ENCODE measurements around the gene PRM1. TPM values are rescaled to one million over a fixed set of nuclear protein-coding genes. Genes with fewer than 3 reads are reported as not detected.

Gene PRM1
- total RNA-seq, 1 donor from 2014 or later: not detected

DNA sequence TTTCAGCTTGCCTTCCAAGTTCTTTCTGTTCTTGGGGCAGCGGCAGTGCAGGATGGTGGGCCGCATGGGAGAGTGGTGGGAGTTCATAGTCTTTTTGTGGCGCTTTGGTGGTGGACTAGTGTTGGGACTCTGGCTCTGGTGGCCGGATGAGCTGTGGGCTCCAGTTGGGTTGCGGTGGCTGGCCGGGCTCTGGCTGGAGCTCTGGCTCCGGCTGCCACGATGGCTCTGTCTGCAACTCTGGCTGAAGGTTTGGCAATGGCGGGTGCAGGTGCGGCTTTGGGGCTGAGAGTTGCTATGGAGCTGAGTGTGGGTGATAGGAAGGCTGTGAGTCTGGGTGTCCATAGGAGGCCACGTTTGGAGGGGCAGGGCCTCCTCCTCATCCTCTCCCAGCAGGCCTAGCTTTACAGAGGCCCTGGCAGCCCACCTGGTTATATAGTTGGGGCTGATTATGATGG, 12.2 kb downstream of the PRM1 start, which contains the start of gene TNP2:
Gene TNP2 (minus strand): TSS at position 405 of the 455 bp plus-strand sequence. CDS start 63 bp downstream, at position 342.
- Mint-ChIP-seq H3K9me3 (ENCODE audit: unreplicated experiment) (no peaks in the 10 kb centered on the region), H3K4me1 (ENCODE audit: unreplicated experiment) (peaks cover 7% of the 10 kb centered on the region), H3K27me3 (ENCODE audit: unreplicated experiment) (peaks cover 5% of the 10 kb centered on the region), H3K4me3 (ENCODE audit: unreplicated experiment) (no peak within 1 kb of the TSS), H3K36me3 (ENCODE audit: unreplicated experiment) (no peaks in the 10 kb centered on the region), H3K27ac (ENCODE audit: unreplicated experiment) (no peak within 1 kb of the TSS)
- TF ChIP-seq, protein P1, sequence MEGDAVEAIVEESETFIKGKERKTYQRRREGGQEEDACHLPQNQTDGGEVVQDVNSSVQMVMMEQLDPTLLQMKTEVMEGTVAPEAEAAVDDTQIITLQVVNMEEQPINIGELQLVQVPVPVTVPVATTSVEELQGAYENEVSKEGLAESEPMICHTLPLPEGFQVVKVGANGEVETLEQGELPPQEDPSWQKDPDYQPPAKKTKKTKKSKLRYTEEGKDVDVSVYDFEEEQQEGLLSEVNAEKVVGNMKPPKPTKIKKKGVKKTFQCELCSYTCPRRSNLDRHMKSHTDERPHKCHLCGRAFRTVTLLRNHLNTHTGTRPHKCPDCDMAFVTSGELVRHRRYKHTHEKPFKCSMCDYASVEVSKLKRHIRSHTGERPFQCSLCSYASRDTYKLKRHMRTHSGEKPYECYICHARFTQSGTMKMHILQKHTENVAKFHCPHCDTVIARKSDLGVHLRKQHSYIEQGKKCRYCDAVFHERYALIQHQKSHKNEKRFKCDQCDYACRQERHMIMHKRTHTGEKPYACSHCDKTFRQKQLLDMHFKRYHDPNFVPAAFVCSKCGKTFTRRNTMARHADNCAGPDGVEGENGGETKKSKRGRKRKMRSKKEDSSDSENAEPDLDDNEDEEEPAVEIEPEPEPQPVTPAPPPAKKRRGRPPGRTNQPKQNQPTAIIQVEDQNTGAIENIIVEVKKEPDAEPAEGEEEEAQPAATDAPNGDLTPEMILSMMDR (IDR thresholded peaks at IDR 0.05): no peak
- DNase-seq (ENCODE audit: extremely low spot score, unreplicated experiment): no peak

DNA sequence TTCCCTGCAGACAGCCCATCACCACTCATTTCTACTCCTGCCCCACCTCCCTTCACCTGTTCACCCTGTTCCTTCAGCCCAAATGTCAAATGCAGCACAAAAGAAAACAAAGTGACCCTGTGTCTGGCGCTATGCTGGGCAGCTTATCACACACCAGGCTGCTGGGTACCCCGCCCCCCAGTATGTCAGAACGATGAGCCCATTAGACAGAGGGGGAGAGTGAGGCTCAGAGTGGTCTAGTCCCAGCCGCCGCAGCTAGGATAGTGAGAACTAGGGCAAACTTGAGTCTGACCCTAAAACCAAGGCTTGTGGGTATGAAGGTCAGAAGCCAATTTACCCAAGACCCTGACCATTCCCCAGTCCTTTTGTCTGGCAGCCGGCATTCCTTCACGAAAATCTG, 16.0 kb downstream of the PRM1 start:
- TF ChIP-seq, protein P1 (IDR thresholded peaks at IDR 0.05): no peak
- H3K27ac Mint-ChIP-seq (ENCODE audit: unreplicated experiment): no peak overlapping the region
- no peaks in the 10 kb centered on the region for H3K9me3 Mint-ChIP-seq (ENCODE audit: unreplicated experiment)
- H3K4me1 Mint-ChIP-seq (ENCODE audit: unreplicated experiment): no peaks in the 10 kb centered on the region
- H3K27me3 Mint-ChIP-seq (ENCODE audit: unreplicated experiment): peaks cover 10% of the 10 kb centered on the region
- no peaks in the 10 kb centered on the region for H3K36me3 Mint-ChIP-seq (ENCODE audit: unreplicated experiment)
- H3K4me3 Mint-ChIP-seq (ENCODE audit: unreplicated experiment): no peak overlapping the region
- no peak for DNase-seq (ENCODE audit: extremely low spot score, unreplicated experiment)

DNA sequence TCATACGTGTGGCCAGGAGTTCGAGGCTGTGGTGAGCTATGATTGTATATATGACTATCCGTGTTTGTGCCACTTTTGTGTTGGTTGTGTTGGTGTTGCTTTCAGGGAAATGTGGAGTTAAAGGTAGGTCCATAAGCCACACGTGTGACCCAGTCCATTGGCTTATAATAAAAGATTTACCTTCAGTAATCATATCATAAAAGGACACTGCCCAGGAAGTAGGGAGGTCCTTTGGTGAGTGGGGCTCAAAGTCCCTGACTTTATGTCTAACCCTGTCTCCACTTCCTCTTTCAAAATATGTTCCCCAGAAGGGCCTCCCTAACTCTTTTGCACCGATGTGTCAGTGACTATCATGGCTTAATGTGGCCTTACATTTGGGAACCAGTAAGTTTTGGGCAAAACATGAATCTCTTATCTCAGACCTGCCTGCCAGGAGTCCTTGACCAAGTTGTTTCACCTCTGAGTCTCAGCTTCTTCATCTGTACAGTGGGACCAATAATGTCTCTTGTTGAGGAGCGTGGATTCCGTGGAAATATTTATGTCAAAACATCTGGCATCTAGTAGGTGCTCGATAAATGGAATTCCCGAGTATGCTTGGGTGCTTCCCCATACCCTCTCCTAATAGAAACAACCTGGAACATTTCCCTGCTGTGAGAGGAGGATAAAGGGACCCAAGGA, 16.8 kb downstream of the PRM1 start:
- no peak for DNase-seq (ENCODE audit: extremely low spot score, unreplicated experiment)
- H3K27ac Mint-ChIP-seq (ENCODE audit: unreplicated experiment): no peak overlapping the region
- H3K9me3 Mint-ChIP-seq (ENCODE audit: unreplicated experiment): no peaks in the 10 kb centered on the region
- TF ChIP-seq, protein P1 (IDR thresholded peaks at IDR 0.05): no peak
- H3K4me1 Mint-ChIP-seq (ENCODE audit: unreplicated experiment): peaks cover 6% of the 10 kb centered on the region
- no peaks in the 10 kb centered on the region for H3K36me3 Mint-ChIP-seq (ENCODE audit: unreplicated experiment)
- H3K27me3 Mint-ChIP-seq (ENCODE audit: unreplicated experiment): peaks cover 10% of the 10 kb centered on the region
- no peak overlapping the region for H3K4me3 Mint-ChIP-seq (ENCODE audit: unreplicated experiment)

DNA sequence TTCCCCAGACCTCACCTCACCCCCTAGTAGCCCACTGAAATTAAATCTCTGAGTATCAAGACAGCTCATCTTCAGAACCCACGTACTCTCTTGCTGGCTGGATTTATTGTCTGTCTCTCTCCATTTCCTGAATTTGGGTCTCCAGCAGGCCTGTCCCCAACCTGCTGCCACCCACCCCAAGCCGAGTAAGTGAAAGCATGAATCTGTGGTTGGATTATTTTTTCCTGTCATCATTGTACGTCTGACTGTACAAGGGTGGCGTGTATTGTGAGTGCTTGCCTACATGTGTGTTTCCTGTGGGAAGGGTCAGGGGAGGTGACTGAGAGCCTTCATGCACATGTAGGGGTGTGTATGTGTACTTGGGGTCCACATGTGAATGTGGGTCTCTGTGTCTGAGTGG, 17.4 kb downstream of the PRM1 start:
- no peak overlapping the region for H3K4me3 Mint-ChIP-seq (ENCODE audit: unreplicated experiment)
- no peak overlapping the region for H3K27ac Mint-ChIP-seq (ENCODE audit: unreplicated experiment)
- H3K36me3 Mint-ChIP-seq (ENCODE audit: unreplicated experiment): no peaks in the 10 kb centered on the region
- H3K9me3 Mint-ChIP-seq (ENCODE audit: unreplicated experiment): no peaks in the 10 kb centered on the region
- H3K4me1 Mint-ChIP-seq (ENCODE audit: unreplicated experiment): peaks cover 12% of the 10 kb centered on the region
- DNase-seq (ENCODE audit: extremely low spot score, unreplicated experiment): no peak
- TF ChIP-seq, protein P1 (IDR thresholded peaks at IDR 0.05): no peak
- H3K27me3 Mint-ChIP-seq (ENCODE audit: unreplicated experiment): peaks cover 10% of the 10 kb centered on the region

DNA sequence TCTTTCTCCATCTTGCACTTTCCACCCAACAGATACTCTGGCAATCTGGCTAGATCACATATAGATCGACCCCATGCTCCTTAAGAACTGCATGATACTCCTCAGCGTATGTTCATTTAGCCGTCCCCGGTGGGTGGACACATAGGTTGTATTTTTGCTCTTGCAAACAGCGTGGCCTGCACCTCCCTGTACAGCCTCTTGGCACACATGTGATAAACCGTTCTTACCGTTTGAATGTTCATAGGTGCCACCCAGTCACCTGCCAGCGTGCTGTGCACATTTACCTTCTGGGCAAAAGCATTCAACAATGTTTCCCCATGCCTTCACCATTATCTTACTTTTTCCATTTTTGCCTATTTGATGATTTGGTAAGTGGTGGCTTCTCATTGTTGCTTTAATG, 18.2 kb downstream of the PRM1 start:
- H3K27ac Mint-ChIP-seq (ENCODE audit: unreplicated experiment): no peak overlapping the region
- peaks cover 16% of the 10 kb centered on the region for H3K4me1 Mint-ChIP-seq (ENCODE audit: unreplicated experiment)
- H3K27me3 Mint-ChIP-seq (ENCODE audit: unreplicated experiment): peaks cover 5% of the 10 kb centered on the region
- TF ChIP-seq, protein P1 (IDR thresholded peaks at IDR 0.05): no peak
- H3K4me3 Mint-ChIP-seq (ENCODE audit: unreplicated experiment): no peak overlapping the region
- no peaks in the 10 kb centered on the region for H3K9me3 Mint-ChIP-seq (ENCODE audit: unreplicated experiment)
- no peaks in the 10 kb centered on the region for H3K36me3 Mint-ChIP-seq (ENCODE audit: unreplicated experiment)
- DNase-seq (ENCODE audit: extremely low spot score, unreplicated experiment): no peak
